Measurements from ENCODE around the gene CYP17A1.
"Not testable (repeated sequence)": the region's sequence is repeated elsewhere in the genome, so short reads cannot be mapped to it uniquely, and the experiment has no call there.

Gene CYP17A1

GRCh38 chr10:102822222-102822621, 15.0 kb downstream of the CYP17A1 start:
- no peak for TF ChIP-seq CTCF (IDR thresholded peaks at IDR 0.05; ENCODE audit: borderline replicate concordance, control extremely low read depth, extremely low read depth, insufficient read depth, missing control alignments)
- in situ Hi-C loops (cut with MboI; ENCODE audit: low sequenced_read_pairs, unreplicated experiment): no loop called here
- DNase-seq (ENCODE audit: low spot score): no peak

GRCh38 chr10:102820008-102820407, 17.2 kb downstream of the CYP17A1 start:
- DNase-seq (ENCODE audit: low spot score); in situ Hi-C loops (cut with MboI; ENCODE audit: low sequenced_read_pairs, unreplicated experiment): not testable (repeated sequence)

- no peak for TF ChIP-seq CTCF (IDR thresholded peaks at IDR 0.05; ENCODE audit: borderline replicate concordance, control extremely low read depth, extremely low read depth, insufficient read depth, missing control alignments)
- in situ Hi-C loops (cut with MboI; ENCODE audit: low sequenced_read_pairs, unreplicated experiment): no loop called here
- no peak for DNase-seq (ENCODE audit: low spot score)
Measured at GRCh38 chr10:102819054-102819453, 18.2 kb downstream of the CYP17A1 start.

GRCh38 chr10:102817175-102817574, 20.0 kb downstream of the CYP17A1 start:
- DNase-seq (ENCODE audit: low spot score): no peak
- no peak for TF ChIP-seq CTCF (IDR thresholded peaks at IDR 0.05; ENCODE audit: borderline replicate concordance, control extremely low read depth, extremely low read depth, insufficient read depth, missing control alignments)
- in situ Hi-C loops (cut with MboI; ENCODE audit: low sequenced_read_pairs, unreplicated experiment): no loop called here

- TF ChIP-seq CTCF (IDR thresholded peaks at IDR 0.05; ENCODE audit: borderline replicate concordance, control extremely low read depth, extremely low read depth, insufficient read depth, missing control alignments): no peak
- in situ Hi-C loops (cut with MboI; ENCODE audit: low sequenced_read_pairs, unreplicated experiment): no loop called here
- no peak for DNase-seq (ENCODE audit: low spot score)
Measured at GRCh38 chr10:102815790-102816549, 21.2 kb downstream of the CYP17A1 start.

GRCh38 chr10:102814873-102815661, 22.1 kb downstream of the CYP17A1 start:
- no peak for TF ChIP-seq CTCF (IDR thresholded peaks at IDR 0.05; ENCODE audit: borderline replicate concordance, control extremely low read depth, extremely low read depth, insufficient read depth, missing control alignments)
- DNase-seq (ENCODE audit: low spot score): no peak
- in situ Hi-C loops (cut with MboI; ENCODE audit: low sequenced_read_pairs, unreplicated experiment): no loop called here

- DNase-seq (ENCODE audit: low spot score): no peak
- no peak for TF ChIP-seq CTCF (IDR thresholded peaks at IDR 0.05; ENCODE audit: borderline replicate concordance, control extremely low read depth, extremely low read depth, insufficient read depth, missing control alignments)
- in situ Hi-C loops (cut with MboI; ENCODE audit: low sequenced_read_pairs, unreplicated experiment): no loop called here
Measured at GRCh38 chr10:102814453-102814871, 22.8 kb downstream of the CYP17A1 start.

All from GM13976 (cell line).